Measurements from ENCODE around the gene MCU. TPM values are rescaled to one million over a fixed set of nuclear protein-coding genes. Genes with fewer than 3 reads are reported as not detected.

MCU gene
- polyA plus RNA-seq, 1 donor (not counting 4 experiments of a cell fraction or from before 2014, with no cell fraction given), result 103 TPM

DNA sequence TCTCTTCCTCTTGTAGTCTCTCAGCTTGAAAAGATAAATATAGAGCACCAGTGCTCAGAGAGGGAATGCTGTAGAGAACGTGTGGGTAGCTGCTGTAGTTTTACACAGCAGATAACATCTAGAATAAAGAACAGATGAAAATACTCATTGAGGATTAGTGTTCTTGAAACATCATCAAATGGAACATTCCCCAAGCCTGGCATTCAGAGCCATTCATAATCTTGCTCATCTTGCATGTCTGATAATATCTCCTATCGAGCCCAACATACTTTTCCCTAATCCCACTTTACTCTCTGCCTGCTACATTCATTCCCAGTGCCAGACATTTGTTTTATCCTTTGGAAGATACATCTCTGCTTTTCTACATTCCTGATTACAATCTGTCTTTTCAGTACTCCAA, 35.2 kb downstream of the MCU start:
- FAIRE-seq (peak; percentile 51), DNase-seq (ENCODE audit: low read depth, low spot score) (no peak)
- Histone ChIP-seq H3K4me1 (ENCODE audit: control insufficient read depth, extremely low read depth, insufficient read depth, low read length) (no peaks in the 10 kb centered on the region), H4K20me1 (ENCODE audit: control insufficient read depth, extremely low read depth, insufficient read depth, low read length) (no peaks in the 10 kb centered on the region), H3K27me3 (ENCODE audit: control insufficient read depth, extremely low read depth, insufficient read depth, low read length) (no peaks in the 10 kb centered on the region), H3K9ac (ENCODE audit: control insufficient read depth, extremely low read depth, insufficient read depth, low read length) (no peak overlapping the region), H3K27ac (ENCODE audit: control insufficient read depth, insufficient read depth, low read length) (no peak overlapping the region), H2AFZ (ENCODE audit: control insufficient read depth, low read length) (no peak overlapping the region), H3K4me2 (ENCODE audit: control insufficient read depth, extremely low read depth, insufficient read depth, low read depth, low read length) (no peak overlapping the region), H3K9me3 (ENCODE audit: control insufficient read depth, low read depth, low read length) (no peaks in the 10 kb centered on the region), H3K9me1 (ENCODE audit: control insufficient read depth, extremely low read depth, insufficient read depth, low read length) (no peaks in the 10 kb centered on the region), H3K4me3 (ENCODE audit: control insufficient read depth in 2 of 3, extremely low read depth in 1 of 3, insufficient read depth in 2 of 3, low read depth in 1 of 3, low read length in 3 of 3) (no peak overlapping the region), H3K36me3 (ENCODE audit: control insufficient read depth in 2 of 2, extremely low read depth in 1 of 2, insufficient read depth in 2 of 2, low read length in 2 of 2) (no peaks in the 10 kb centered on the region), H3K79me2 (ENCODE audit: control insufficient read depth, insufficient read depth, low read length) (peaks cover 46% of the 10 kb centered on the region)
- dilution Hi-C loops (cut with MboI; ENCODE audit: extremely low pct_ligation_motif_present, low sequenced_read_pairs), result no loop called here
- TF ChIP-seq, protein P1, sequence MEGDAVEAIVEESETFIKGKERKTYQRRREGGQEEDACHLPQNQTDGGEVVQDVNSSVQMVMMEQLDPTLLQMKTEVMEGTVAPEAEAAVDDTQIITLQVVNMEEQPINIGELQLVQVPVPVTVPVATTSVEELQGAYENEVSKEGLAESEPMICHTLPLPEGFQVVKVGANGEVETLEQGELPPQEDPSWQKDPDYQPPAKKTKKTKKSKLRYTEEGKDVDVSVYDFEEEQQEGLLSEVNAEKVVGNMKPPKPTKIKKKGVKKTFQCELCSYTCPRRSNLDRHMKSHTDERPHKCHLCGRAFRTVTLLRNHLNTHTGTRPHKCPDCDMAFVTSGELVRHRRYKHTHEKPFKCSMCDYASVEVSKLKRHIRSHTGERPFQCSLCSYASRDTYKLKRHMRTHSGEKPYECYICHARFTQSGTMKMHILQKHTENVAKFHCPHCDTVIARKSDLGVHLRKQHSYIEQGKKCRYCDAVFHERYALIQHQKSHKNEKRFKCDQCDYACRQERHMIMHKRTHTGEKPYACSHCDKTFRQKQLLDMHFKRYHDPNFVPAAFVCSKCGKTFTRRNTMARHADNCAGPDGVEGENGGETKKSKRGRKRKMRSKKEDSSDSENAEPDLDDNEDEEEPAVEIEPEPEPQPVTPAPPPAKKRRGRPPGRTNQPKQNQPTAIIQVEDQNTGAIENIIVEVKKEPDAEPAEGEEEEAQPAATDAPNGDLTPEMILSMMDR (optimal IDR thresholded peaks at IDR 0.05 in 1 of 3, IDR thresholded peaks at IDR 0.05 in 1 of 3, conservative IDR thresholded peaks at IDR 0.05 in 1 of 3; ENCODE audit: extremely low read depth in 1 of 3, insufficient read depth in 2 of 3, low read length in 3 of 3), result no peak
- TF ChIP-seq EZH2 (IDR thresholded peaks at IDR 0.05; ENCODE audit: low read length), result no peak

DNA sequence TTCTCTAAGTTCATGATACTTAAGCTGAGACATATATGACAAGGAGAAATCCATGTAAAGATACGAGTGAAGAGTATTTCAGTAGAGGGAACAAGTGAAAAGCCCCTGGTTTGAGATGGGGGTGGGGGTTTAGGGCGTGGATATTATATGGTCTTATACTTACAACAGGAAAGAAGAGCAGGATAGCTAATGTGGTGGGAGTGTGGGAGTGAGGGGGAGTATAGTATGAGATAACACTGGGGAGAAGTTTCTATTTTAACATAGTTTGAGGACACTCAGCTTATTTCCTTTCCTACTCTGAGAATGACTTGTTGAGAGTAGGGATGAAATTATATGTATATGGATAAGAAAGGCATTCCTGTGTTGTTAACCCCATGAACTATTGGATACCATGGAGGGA, 36.5 kb downstream of the MCU start:
- Histone ChIP-seq H2AFZ (ENCODE audit: control insufficient read depth, low read length) (no peak overlapping the region), H3K4me1 (ENCODE audit: control insufficient read depth, extremely low read depth, insufficient read depth, low read length) (no peaks in the 10 kb centered on the region), H3K27ac (ENCODE audit: control insufficient read depth, insufficient read depth, low read length) (no peak overlapping the region), H3K36me3 (ENCODE audit: control insufficient read depth in 2 of 2, extremely low read depth in 1 of 2, insufficient read depth in 2 of 2, low read length in 2 of 2) (no peaks in the 10 kb centered on the region), H3K4me3 (ENCODE audit: control insufficient read depth in 2 of 3, extremely low read depth in 1 of 3, insufficient read depth in 2 of 3, low read depth in 1 of 3, low read length in 3 of 3) (no peak overlapping the region), H3K4me2 (ENCODE audit: control insufficient read depth, extremely low read depth, insufficient read depth, low read depth, low read length) (no peak overlapping the region), H4K20me1 (ENCODE audit: control insufficient read depth, extremely low read depth, insufficient read depth, low read length) (no peaks in the 10 kb centered on the region), H3K9me1 (ENCODE audit: control insufficient read depth, extremely low read depth, insufficient read depth, low read length) (no peaks in the 10 kb centered on the region), H3K27me3 (ENCODE audit: control insufficient read depth, extremely low read depth, insufficient read depth, low read length) (no peaks in the 10 kb centered on the region), H3K9me3 (ENCODE audit: control insufficient read depth, low read depth, low read length) (no peaks in the 10 kb centered on the region), H3K79me2 (ENCODE audit: control insufficient read depth, insufficient read depth, low read length) (peaks cover 52% of the 10 kb centered on the region), H3K9ac (ENCODE audit: control insufficient read depth, extremely low read depth, insufficient read depth, low read length) (no peak overlapping the region)
- TF ChIP-seq, protein P1 (optimal IDR thresholded peaks at IDR 0.05 in 1 of 3, IDR thresholded peaks at IDR 0.05 in 1 of 3, conservative IDR thresholded peaks at IDR 0.05 in 1 of 3; ENCODE audit: extremely low read depth in 1 of 3, insufficient read depth in 2 of 3, low read length in 3 of 3), result no peak
- TF ChIP-seq EZH2 (IDR thresholded peaks at IDR 0.05; ENCODE audit: low read length), result no peak
- dilution Hi-C loops (cut with MboI; ENCODE audit: extremely low pct_ligation_motif_present, low sequenced_read_pairs), result no loop called here
- DNase-seq (ENCODE audit: low read depth, low spot score), result no peak
- no peak for FAIRE-seq

Measured in keratinocyte (primary cell).